HG02970 (cell line): Measurements from ENCODE around the gene SECISBP2L.

Source experiments
- ATAC-seq: cut with Tn5 transposase; IDR thresholded peaks from one replicate; pipeline ENCODE4 v1.9.1; 2021; ENCODE audit warnings: mild to moderate bottlenecking, moderate library complexity, moderate number of reproducible peaks; ENCODE audit not compliant: unreplicated experiment, low FRiP score

The SECISBP2L gene

GRCh38 chr15:49059491-49059890 is 13.2 kb upstream of the SECISBP2L start:
- ATAC-seq: no peak

GRCh38 chr15:49058559-49058958 is 12.3 kb upstream of the SECISBP2L start:
- ATAC-seq: no peak

GRCh38 chr15:49055630-49056029 is 9.4 kb upstream of the SECISBP2L start:
- ATAC-seq: no peak

GRCh38 chr15:49052662-49053061 is 6.4 kb upstream of the SECISBP2L start:
- no peak for ATAC-seq

- ATAC-seq: no peak
Observed at GRCh38 chr15:49047456-49047855, 1.2 kb upstream of the SECISBP2L start.

- ATAC-seq: peak; percentile 22
Observed at GRCh38 chr15:49045751-49046219, 461 bp downstream of the SECISBP2L start.

GRCh38 chr15:49044766-49045606 is 1.3 kb downstream of the SECISBP2L start:
- ATAC-seq: no peak

GRCh38 chr15:49044002-49044401 is 2.2 kb downstream of the SECISBP2L start:
- no peak for ATAC-seq

- no peak for ATAC-seq
Observed at GRCh38 chr15:49042165-49042564, 4.1 kb downstream of the SECISBP2L start.

GRCh38 chr15:49041426-49041825 is 4.8 kb downstream of the SECISBP2L start:
- ATAC-seq: no peak

- no peak for ATAC-seq
Observed at GRCh38 chr15:49040151-49040550, 6.1 kb downstream of the SECISBP2L start.

- no peak for ATAC-seq
Observed at GRCh38 chr15:49038382-49038781, 7.9 kb downstream of the SECISBP2L start.

- no peak for ATAC-seq
Observed at GRCh38 chr15:49037546-49037940, 8.7 kb downstream of the SECISBP2L start.

- no peak for ATAC-seq
Observed at GRCh38 chr15:49036650-49037545, 9.3 kb downstream of the SECISBP2L start.

GRCh38 chr15:49035825-49036224 is 10.4 kb downstream of the SECISBP2L start:
- no peak for ATAC-seq

GRCh38 chr15:49032601-49033145 is 13.6 kb downstream of the SECISBP2L start:
- no peak for ATAC-seq

GRCh38 chr15:49031804-49032203 is 14.4 kb downstream of the SECISBP2L start:
- ATAC-seq: no peak

- ATAC-seq: no peak
Observed at GRCh38 chr15:49026700-49027099, 19.5 kb downstream of the SECISBP2L start.

- ATAC-seq: no peak
Observed at GRCh38 chr15:49024840-49025239, 21.4 kb downstream of the SECISBP2L start.

- ATAC-seq: no peak
Observed at GRCh38 chr15:49023354-49023753, 22.9 kb downstream of the SECISBP2L start.

- ATAC-seq: no peak
Observed at GRCh38 chr15:49015896-49016295, 30.4 kb downstream of the SECISBP2L start.
